ENCODE measurements around the gene FAM124B.
"Not testable (repeated sequence)": the region's sequence is repeated elsewhere in the genome, so short reads cannot be mapped to it uniquely, and the experiment has no call there.

The FAM124B gene

GRCh38 chr2:224395620-224396390 lies 6.1 kb downstream of the FAM124B start:
- no peak for DNase-seq (ENCODE audit: low read depth)
- H3K4me3 ChIP-seq (ENCODE audit: low read length) = no peak overlapping the region
- no peak for TF ChIP-seq CTCF (conservative IDR thresholded peaks at IDR 0.05; ENCODE audit: low read length)

- no peak for DNase-seq (ENCODE audit: low read depth)
- H3K4me3 ChIP-seq (ENCODE audit: low read length) = no peak overlapping the region
- no peak for TF ChIP-seq CTCF (conservative IDR thresholded peaks at IDR 0.05; ENCODE audit: low read length)
Measured at GRCh38 chr2:224393157-224393872, 8.6 kb downstream of the FAM124B start.

- no peak for DNase-seq (ENCODE audit: low read depth)
- H3K4me3 ChIP-seq (ENCODE audit: low read length) = no peak overlapping the region
Measured at GRCh38 chr2:224392545-224392944, 9.4 kb downstream of the FAM124B start.

GRCh38 chr2:224389317-224389716 lies 12.6 kb downstream of the FAM124B start:
- DNase-seq (ENCODE audit: low read depth) = no peak
- no peak for TF ChIP-seq CTCF (conservative IDR thresholded peaks at IDR 0.05; ENCODE audit: low read length)
- H3K4me3 ChIP-seq (ENCODE audit: low read length) = no peak overlapping the region

More at GRCh38 chr2:224392545-224392944, 9.4 kb downstream of the FAM124B start:
- no peak for TF ChIP-seq CTCF (conservative IDR thresholded peaks at IDR 0.05; ENCODE audit: low read length)

- no peak overlapping the region for H3K4me3 ChIP-seq (ENCODE audit: low read length)
- TF ChIP-seq CTCF (conservative IDR thresholded peaks at IDR 0.05; ENCODE audit: low read length) = no peak
- no peak for DNase-seq (ENCODE audit: low read depth)
Measured at GRCh38 chr2:224386876-224387275, 15.0 kb downstream of the FAM124B start.

GRCh38 chr2:224382973-224383555 lies 18.8 kb downstream of the FAM124B start:
- H3K4me3 ChIP-seq (ENCODE audit: low read length) = no peak overlapping the region
- DNase-seq (ENCODE audit: low read depth) = no peak
- TF ChIP-seq CTCF (conservative IDR thresholded peaks at IDR 0.05; ENCODE audit: low read length) = no peak

GRCh38 chr2:224382280-224382647 lies 19.6 kb downstream of the FAM124B start:
- not testable (repeated sequence) for DNase-seq (ENCODE audit: low read depth); H3K4me3 ChIP-seq (ENCODE audit: low read length)
